ENCODE data around the gene AKT1. TPM values are rescaled to one million over a fixed set of nuclear protein-coding genes. Genes with fewer than 3 reads are reported as not detected.
A peak's percentile ranks its signal among the peaks of the same experiment; 100 is the strongest.
"Not testable (repeated sequence)": the region's sequence is repeated elsewhere in the genome, so short reads cannot be mapped to it uniquely, and the experiment has no call there.

Gene AKT1
- total RNA-seq, 1 donor from 2014 or later: 116 TPM

GRCh38 chr14:104753528-104754212 is 41.9 kb downstream of the AKT1 start:
- DNase-seq (ENCODE audit: low spot score): no peak

GRCh38 chr14:104752735-104753527 is 42.6 kb downstream of the AKT1 start, which contains the start of gene SIVA1:
TSS of gene SIVA1 (plus strand) at chr14:104753147. CDS start at chr14:104753202, 55 bp downstream.
- peak; percentile 99 for DNase-seq (ENCODE audit: low spot score)

- DNase-seq (ENCODE audit: low spot score): no peak
Measured at GRCh38 chr14:104752423-104752734, 43.2 kb downstream of the AKT1 start.

GRCh38 chr14:104751539-104752422 is 43.8 kb downstream of the AKT1 start:
- DNase-seq (ENCODE audit: low spot score): no peak

- DNase-seq (ENCODE audit: low spot score): not testable (repeated sequence)
Measured at GRCh38 chr14:104750753-104751057, 44.8 kb downstream of the AKT1 start.

- no peak for DNase-seq (ENCODE audit: low spot score)
Measured at GRCh38 chr14:104750056-104750752, 45.3 kb downstream of the AKT1 start.

GRCh38 chr14:104749111-104749649 is 46.4 kb downstream of the AKT1 start:
- no peak for DNase-seq (ENCODE audit: low spot score)

- DNase-seq (ENCODE audit: low spot score): no peak
Measured at GRCh38 chr14:104747876-104748275, 47.7 kb downstream of the AKT1 start.

- no peak for DNase-seq (ENCODE audit: low spot score)
Measured at GRCh38 chr14:104746934-104747481, 48.5 kb downstream of the AKT1 start.

GRCh38 chr14:104746071-104746545 is 49.4 kb downstream of the AKT1 start:
- DNase-seq (ENCODE audit: low spot score): no peak

GRCh38 chr14:104745431-104745830 is 50.1 kb downstream of the AKT1 start:
- no peak for DNase-seq (ENCODE audit: low spot score)

GRCh38 chr14:104744484-104744883 is 51.1 kb downstream of the AKT1 start:
- DNase-seq (ENCODE audit: low spot score): no peak

GRCh38 chr14:104743461-104744380 is 51.8 kb downstream of the AKT1 start:
- no peak for DNase-seq (ENCODE audit: low spot score)

GRCh38 chr14:104742586-104743455 is 52.7 kb downstream of the AKT1 start:
- DNase-seq (ENCODE audit: low spot score): no peak

GRCh38 chr14:104741803-104742251 is 53.7 kb downstream of the AKT1 start:
- DNase-seq (ENCODE audit: low spot score): no peak

- DNase-seq (ENCODE audit: low spot score): no peak
Measured at GRCh38 chr14:104741108-104741802, 54.3 kb downstream of the AKT1 start.

GRCh38 chr14:104739546-104740516 is 55.7 kb downstream of the AKT1 start:
- no peak for DNase-seq (ENCODE audit: low spot score)
